UCSD-AML1 (cell line): ENCODE results near the gene ZNF281.
"Not testable (repeated sequence)": the region's sequence is repeated elsewhere in the genome, so short reads cannot be mapped to it uniquely, and the experiment has no call there.

Experiments
- DNase-seq: peaks from one replicate; lab custom pipeline; 2025; ENCODE audit not compliant: unreplicated experiment; lab: John Stamatoyannopoulos, UW

ZNF281 gene

GRCh38 chr1:200429221-200429751 is 19.4 kb upstream of the ZNF281 start:
- no peak for DNase-seq

DNA sequence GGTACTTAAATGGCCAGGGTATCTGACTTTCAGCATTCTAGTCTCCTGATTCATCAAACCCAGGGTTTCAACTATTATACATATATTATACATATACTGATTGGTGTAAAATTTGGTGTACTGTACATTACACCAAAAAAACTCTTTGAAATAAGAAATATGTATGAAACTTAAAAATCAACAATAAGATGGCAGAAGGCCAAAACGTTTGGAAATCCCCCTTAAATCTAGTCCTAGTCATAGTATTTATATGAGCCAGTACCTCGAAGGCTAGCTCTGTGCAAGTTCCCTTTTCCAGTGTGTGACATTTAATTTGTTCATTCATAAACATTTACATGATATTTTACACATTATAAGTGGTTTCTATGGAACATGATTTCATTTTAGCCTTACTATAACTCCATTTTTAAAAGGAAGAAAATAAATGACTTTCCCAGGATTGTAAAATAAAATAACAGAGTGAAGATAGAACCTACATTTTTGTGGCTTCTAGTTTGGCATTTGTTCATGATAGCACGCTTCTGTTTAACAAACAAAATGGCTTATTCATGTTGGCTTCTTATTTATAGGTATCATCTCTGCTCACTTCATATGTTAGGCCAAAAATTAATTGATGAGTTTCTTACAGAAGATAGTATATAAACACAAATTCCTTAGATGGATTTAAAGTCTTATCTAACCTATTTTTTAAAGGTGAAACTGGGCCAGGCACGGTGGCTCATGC is 18.8 kb upstream of the ZNF281 start:
- DNase-seq, result no peak

GRCh38 chr1:200427744-200428143 is 17.9 kb upstream of the ZNF281 start:
- DNase-seq, result no peak

GRCh38 chr1:200426196-200426595 is 16.4 kb upstream of the ZNF281 start:
- no peak for DNase-seq

GRCh38 chr1:200423235-200423634 is 13.4 kb upstream of the ZNF281 start:
- DNase-seq, result no peak

- no peak for DNase-seq
Measured at GRCh38 chr1:200422211-200422610, 12.4 kb upstream of the ZNF281 start.

- no peak for DNase-seq
Measured at GRCh38 chr1:200415789-200416593, 6.2 kb upstream of the ZNF281 start.

- DNase-seq, result no peak
Measured at GRCh38 chr1:200415227-200415626, 5.4 kb upstream of the ZNF281 start.

DNA sequence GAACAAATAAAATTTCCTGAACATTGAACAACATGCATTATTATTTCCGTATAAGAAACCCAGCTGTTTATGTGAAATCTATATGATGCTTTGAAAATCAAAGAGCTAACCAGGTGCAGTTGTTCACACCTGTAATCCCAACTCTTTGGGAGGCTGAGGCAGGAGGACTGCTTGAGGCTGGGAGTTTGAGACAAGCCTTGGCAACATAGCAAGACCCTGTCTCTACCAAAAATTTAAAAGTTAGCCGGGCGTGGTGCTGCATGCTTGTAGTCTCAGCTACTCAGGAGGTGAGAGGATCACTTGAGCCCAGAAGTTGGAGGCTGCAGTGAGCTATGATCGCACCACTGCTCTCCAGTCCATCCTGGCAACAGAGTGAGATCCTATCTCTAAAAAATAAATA is 4.8 kb upstream of the ZNF281 start:
- no peak for DNase-seq

- DNase-seq, result not testable (repeated sequence)
Measured at GRCh38 chr1:200413766-200414165, 3.9 kb upstream of the ZNF281 start.

DNA sequence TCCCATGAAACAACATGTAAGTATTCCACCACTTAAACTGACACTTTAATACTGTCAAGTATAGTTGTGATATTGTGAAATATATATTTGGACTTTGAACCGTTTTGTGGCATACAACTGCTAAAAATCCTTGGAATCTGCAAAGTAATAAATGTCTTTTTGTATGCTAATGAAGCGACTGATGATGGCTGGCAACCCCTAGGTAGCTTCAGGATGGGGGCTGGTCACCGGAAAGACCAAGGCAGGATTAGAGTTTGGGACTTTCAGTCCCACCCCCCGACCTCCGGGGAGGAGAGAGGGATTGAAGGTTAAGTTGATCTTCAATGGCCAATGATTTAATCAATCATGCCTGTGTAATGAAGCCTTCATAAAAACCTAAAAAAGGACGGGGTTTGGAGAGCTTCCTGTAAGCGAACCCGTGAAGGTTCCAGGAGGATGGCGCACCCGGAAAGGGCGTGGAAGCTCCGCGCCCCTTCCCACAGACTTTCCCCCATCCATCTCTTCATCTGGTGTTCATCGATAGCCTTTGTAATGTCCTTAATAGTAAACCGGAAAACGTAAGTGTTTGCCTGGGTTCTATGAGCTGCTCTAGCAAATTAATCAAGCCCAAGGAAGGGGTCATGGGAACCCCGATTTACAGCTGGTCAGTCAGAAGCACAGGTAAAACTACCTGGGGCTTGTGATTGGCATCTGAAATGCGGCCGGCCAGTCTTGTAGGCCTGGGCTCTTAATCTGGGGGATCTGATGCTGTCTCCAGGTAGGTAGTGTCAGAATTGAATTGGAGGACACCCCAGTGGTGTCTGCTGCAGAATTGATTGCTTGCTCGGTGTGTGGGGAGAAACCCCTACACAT is 1.8 kb upstream of the ZNF281 start:
- no peak for DNase-seq

DNA sequence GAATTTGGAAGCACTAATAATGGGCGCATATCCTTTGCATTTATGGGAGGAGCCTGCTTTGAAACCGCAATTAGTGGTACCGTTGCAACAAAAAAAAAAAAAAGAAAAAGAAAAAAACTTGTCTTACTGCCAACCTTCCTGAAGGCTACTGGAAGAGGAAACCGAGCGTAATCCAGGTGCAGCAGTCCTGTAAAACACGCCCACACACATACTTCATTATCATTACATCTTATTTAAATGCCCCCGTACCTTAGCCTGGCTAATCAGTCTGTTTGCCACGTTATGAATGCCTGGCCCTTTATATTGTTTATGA is 686 bp upstream of the ZNF281 start:
- DNase-seq, result no peak

GRCh38 chr1:200409203-200409760 is 554 bp downstream of the ZNF281 start:
- DNase-seq, result peak; percentile 53

- no peak for DNase-seq
Measured at GRCh38 chr1:200406161-200406797, 3.6 kb downstream of the ZNF281 start.

DNA sequence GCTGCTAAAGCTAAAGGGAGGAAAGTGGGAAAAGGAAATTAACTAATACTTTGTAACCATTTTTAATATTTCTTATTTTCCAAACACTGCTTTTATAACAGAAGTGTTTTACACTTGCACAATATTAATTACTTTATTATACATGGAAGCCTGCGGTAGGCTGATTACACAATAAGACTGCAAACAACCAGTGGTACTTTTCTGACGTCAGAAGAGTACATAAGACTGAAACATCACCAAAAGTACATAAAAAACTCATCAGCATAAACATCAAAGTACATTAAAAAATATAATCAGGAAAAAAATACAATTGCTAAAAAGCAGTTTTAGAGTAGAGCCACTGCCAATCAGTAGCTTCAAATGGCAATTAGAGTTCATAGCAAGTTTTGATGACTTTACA is 4.6 kb downstream of the ZNF281 start:
- DNase-seq, result no peak

DNA sequence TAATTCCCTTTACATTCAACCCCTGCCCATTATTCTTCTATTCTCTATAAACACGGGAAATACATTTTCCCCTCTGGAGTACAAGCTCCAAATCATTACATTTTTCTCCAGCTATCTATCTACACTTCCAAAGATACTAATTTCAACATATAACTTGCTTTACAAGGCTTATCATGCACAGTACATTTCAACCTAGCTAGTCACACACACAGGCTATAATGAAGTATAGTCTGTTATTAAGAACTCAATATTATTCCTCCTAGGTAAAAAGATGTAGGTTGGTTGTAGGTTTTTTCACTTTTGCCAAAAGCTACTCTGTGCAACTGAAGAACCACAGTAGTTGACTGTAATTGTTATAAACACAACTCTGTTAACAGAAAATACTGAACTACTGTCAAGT is 8.1 kb downstream of the ZNF281 start:
- no peak for DNase-seq

GRCh38 chr1:200401263-200401662 is 8.6 kb downstream of the ZNF281 start:
- DNase-seq, result no peak

GRCh38 chr1:200400556-200400955 is 9.3 kb downstream of the ZNF281 start:
- no peak for DNase-seq

GRCh38 chr1:200399860-200400259 is 10.0 kb downstream of the ZNF281 start:
- DNase-seq, result no peak

GRCh38 chr1:200398373-200398772 is 11.5 kb downstream of the ZNF281 start:
- no peak for DNase-seq
